T-helper 22 cell (primary cell): ENCODE results near the gene GRID1.

Experiments
- DNase-seq: peaks from one replicate; pipeline ENCODE4 v3.0.0-alpha.2; 2020; ENCODE audit warnings: low read depth

GRID1 gene

GRCh38 chr10:85922356-85923129 lies 444.1 kb downstream of the GRID1 start:
- DNase-seq, result no peak

- no peak for DNase-seq
Observed at GRCh38 chr10:85921789-85922188, 444.8 kb downstream of the GRID1 start.

DNA sequence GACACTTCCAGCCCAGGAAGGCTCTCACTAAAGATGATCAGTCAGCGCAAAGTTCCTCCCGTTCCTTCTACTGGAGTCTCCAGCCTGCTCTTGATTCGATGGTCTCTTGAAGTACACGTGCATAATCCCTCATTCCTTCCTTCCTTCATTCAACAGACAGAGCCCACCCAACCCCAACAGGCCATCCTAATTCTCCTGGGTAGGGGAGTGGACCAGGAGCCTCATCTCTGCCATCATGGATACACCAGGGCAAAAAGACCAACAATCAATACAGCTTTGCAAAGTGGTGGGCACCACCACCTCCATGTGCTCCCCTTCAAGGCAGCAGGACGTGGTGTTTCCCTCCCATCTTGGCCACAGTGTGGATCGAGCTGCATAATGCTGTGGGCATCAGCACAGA lies 446.3 kb downstream of the GRID1 start:
- no peak for DNase-seq

DNA sequence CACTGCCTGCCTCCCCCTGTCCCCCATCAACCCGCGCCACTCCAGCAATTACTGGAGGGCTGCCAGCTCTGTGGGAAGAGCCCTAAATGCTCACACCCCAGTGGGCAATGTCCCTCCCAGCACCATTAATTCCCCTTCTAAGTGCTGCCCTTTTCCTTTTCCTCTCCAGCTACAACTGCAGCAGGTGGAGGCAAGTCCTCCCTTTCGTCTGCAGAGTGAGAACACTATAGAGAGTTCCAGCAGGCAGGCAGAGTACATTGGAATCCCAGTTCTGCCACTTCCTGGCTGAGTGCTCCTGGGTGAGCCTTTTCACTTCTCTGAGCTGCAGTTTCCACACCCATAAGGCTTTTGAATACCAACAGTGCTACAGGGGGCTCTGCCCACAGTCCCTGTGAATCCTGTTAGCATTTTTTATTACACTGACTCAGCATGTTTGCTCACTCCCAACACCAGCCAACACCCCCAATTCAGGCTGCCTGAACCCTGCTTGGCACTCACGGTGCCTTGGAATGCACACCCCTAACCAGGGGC lies 447.0 kb downstream of the GRID1 start:
- DNase-seq, result no peak

- no peak for DNase-seq
Observed at GRCh38 chr10:85918371-85918770, 448.2 kb downstream of the GRID1 start.

DNA sequence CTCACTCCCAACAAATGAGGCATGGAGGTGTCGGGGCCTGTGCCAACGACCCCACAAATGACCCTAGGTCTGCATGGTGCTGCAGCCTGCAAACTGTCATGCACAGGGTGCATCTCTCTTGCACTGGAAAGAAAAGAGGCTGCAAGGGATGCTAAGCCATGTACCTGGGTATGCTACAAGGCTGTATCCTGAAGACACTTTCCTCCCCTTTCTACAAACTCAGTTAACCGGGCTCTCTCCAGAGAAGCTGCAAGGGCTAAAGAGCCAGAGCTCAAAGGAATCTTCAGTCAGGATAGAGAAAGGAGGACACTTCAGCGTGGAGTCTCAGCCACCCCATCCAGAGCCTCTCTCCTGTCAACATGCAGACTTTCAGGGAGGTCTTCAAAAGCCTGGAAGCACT lies 449.0 kb downstream of the GRID1 start:
- DNase-seq, result no peak

DNA sequence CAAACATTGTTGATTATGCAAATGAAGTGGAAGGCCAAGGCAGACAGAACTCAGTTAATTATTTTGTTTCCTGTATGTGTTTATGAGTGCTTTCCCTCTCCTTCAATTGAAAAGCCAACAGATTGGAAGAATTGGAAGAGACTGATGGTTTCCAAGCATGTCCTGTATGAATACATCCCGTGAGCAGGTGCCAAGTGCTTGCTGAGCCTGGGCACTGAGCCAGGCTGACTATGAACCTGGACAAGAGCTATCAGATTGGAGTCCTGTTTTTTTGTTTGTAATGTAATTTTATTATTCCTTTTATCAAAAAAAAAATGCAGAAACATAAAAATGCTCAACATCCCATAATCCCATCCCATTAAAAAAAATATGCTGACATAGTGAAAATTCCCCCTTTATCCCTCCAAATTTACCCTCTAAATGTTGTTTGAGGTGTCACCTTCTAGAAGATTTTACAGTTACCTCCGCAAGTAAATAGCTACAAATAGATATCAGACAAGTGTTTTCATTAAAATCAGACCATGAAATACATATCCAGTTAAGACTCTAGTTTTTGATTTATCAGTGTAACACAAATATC lies 449.5 kb downstream of the GRID1 start:
- no peak for DNase-seq

- DNase-seq, result no peak
Observed at GRCh38 chr10:85916286-85916685, 450.3 kb downstream of the GRID1 start.

DNA sequence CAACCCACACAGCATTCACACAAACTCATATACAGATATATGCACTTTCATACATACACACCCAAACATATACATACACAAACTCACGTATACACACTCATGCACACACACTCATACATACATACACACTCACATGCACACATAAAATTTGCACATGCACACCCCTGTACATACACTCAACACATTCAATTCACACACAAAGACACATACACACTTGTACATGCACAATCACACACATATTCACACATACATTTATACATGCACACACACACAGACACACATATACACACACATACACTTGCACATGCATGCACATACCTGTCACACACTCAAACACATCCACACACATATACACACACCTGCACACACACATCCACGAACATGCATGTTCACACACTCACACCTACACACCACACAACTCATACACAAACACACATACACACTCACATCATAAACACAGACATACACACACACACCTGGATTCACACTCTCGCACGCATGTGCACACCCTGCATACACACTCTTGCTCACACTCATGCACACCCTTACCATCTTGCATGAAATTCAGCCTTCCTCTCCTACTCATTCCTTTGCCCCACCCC lies 451.2 kb downstream of the GRID1 start:
- no peak for DNase-seq

DNA sequence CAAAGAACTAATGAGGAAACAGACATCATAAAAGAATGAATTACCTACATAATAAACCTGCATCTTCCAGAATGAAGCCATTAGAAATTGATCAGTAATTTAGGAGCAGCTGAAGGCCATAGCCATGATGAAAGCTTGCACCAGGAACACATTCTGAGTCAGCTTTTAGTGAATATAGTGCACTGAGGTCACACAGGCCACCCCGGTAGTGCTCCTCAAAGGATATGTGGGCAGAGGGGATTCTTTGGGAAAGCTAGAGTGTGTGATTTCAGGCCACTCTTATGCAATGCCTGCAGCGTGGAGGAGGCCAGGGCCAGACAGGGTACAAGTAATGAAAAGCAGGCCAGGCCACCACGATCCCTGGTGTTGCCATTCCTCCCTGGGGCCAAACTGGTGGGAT lies 451.9 kb downstream of the GRID1 start:
- DNase-seq, result no peak

- DNase-seq, result no peak
Observed at GRCh38 chr10:85908462-85908861, 458.1 kb downstream of the GRID1 start.

DNA sequence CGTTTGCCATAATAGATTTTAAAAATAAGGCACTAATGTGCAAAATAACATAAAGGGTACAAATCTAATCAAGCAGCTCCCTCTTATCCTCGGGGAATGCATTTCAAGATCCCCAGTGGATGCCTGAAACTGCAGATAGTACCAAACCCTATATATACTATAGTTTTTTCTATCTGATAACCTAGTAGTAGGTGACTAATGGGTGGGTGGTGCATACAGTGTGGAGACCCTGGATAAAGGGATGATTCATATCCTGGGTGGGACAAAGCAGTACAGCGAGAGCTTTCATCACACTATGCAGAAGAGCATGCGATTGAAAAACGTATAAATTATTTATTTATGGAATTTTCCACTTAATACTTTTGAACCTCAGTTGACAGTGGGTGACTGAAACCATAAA lies 464.5 kb downstream of the GRID1 start:
- DNase-seq, result no peak

- no peak for DNase-seq
Observed at GRCh38 chr10:85901599-85901998, 465.0 kb downstream of the GRID1 start.

- no peak for DNase-seq
Observed at GRCh38 chr10:85900487-85900886, 466.1 kb downstream of the GRID1 start.

GRCh38 chr10:85900061-85900460 lies 466.5 kb downstream of the GRID1 start:
- no peak for DNase-seq

DNA sequence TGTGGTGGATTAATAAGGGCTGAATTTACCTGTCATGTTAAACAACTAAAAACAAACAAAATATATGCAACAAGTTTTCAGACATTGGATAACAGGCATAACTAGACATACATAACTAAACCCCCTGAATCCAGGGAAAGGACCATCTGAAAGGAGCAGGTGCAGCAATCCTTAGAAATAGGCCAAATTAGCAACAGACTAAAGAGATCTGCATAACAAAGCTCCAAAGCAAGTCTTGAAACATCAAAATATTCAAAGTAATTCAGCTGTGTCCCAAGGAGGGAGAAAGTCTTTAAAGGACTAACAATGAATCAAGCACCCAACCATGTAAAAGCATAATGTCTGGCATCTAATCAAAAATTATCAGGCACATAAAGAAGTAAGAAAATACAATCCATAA lies 475.1 kb downstream of the GRID1 start:
- no peak for DNase-seq

DNA sequence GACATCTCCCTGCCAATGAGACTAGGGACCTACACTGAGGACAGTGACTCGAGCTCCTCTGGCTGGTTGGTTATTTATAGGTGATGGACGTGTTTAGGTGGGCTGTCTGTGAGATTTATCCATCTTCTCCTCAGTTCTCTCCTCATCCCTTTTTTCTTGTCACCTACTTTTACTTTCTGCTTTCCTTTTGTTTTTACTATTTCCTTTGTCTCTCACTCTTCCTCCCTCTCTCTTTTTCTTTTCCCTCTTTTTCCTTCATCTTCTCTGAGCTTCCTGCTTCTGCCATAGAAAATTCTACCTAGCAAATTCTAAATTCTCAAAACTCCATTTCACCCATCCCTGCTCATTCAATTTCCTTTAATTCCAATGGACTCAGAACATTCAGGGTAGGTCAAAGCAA lies 478.0 kb downstream of the GRID1 start:
- no peak for DNase-seq

DNA sequence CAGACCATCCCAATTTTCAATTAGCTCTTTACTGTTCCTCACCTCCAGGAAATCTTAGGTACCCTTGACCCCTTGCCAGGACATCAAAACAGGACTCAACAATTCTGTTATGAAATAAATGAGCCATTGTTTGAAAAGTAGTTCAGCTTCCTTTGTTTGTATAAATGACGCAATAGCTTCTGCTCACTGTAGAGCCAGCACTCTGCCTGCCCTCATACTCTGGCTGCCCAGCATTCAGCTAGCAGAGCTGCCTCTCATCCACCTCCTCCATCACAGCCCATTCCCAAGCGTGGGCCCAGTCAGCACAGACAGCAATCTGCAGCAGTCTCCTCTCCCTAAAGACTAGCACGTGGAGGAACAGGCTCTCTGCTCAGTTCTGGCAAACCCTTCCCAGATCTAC lies 478.6 kb downstream of the GRID1 start:
- no peak for DNase-seq

GRCh38 chr10:85874208-85874607 lies 492.4 kb downstream of the GRID1 start:
- DNase-seq, result no peak

DNA sequence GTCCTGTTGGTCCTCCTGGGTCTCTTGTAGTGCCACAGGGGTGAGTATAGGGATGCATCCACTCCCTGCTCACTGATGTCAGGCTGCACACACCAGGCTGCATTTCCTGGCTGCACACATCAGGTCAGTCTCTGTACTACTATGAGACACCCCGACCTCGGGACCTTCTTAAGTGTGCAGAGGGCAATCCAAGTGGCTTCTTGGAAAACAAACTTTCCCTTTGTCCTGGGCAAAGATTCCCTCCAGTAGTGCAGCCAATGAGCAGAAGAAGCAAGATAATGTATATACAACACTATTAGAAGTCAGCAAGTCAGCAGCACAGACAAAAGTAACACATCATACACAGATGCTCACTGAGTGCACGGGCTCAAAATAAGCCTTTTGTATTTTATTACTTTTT lies 493.5 kb downstream of the GRID1 start:
- DNase-seq, result no peak

DNA sequence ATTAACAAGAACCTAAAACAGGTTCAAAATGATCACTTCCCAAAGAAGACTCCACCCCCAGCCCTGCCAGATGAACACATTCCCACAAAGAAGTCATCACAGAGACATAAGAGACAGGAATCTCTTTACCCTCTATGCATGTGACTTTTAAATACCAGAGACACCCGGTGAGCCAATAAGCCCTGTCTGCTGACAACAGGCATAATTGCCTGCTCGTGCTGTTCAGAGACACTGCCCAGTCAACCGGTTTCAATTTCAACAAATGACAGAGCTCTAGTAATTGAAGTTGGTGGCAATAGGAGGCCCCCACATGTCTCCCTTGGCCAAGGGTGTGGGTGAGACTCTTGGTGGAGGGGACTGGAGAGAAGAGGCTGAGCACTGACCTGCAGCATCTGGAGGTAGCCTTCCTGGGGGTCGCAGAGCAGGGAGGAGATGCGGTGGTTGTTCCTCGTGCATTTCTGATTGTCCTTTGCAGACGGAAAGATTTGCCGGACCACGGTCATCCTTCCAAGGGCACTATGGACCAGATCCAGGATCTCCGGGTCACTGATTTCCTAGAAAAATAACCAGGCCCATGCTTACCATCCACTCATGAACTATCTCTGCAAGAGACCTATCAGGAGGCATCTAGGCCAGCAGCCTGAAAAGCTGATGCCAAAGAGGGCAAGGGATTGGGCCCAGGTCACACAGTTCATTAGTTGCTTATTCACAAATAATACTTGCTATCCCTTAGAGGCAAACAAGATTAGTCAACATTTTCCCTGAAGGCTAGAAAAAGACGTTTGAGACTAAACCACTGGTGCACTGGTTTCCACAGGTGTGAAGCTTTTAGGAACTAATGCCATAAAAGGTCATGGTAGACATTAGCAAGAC lies 497.7 kb downstream of the GRID1 start:
- no peak for DNase-seq

- DNase-seq, result no peak
Observed at GRCh38 chr10:85864868-85865526, 501.6 kb downstream of the GRID1 start.
